Measurements from ENCODE around the gene NANS. TPM values are rescaled to one million over a fixed set of nuclear protein-coding genes. Genes with fewer than 3 reads are reported as not detected.
A peak's percentile ranks its signal among the peaks of the same experiment; 100 is the strongest.
"Not testable (repeated sequence)": the region's sequence is repeated elsewhere in the genome, so short reads cannot be mapped to it uniquely, and the experiment has no call there.

NANS gene
- total RNA-seq, 1 donor from 2014 or later = 26.3 TPM

DNA sequence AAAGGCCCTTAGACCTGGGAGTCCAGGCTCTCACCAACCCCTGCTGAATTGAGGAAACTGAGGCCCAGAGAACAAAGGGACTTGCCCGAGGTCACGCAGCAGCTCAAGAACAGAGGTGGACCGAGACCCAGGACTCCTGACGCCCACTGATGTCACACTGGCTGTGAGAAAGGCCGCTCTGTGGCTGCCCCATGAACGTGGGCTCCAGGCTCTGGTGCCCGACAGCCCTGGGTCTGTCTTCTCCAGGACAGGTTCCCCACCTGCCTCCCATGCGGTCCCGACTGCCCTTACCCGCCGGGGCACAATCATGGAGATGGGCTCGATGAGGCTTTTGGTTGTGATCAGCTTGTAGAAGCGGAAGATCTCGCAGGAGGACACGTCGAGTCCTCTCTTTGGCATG is 71.8 kb downstream of the NANS start:
- DNase-seq (ENCODE audit: low spot score) = no peak
- ATAC-seq = no peak

DNA sequence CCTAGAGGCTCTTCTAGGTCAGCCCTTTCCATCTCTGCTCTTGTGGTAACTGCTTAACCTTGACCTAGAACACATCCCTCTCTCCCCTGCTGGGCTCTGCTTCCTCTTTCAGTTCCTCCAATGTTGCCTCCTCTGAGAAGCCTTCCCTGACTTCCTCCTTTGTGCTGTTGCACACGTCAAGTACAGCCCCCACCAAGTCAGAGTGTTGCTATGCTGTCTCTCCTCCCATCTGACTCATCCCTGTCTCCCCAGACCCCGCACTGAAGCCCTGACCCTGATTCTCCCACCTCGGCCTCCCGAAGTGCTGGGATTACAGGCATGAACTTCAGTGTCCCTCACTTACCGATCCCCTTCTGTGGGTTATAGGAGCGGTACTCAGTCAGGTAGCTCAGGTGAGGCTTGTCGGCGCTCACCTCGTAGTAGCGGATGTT is 72.9 kb downstream of the NANS start:
- no peak for DNase-seq (ENCODE audit: low spot score)

DNA sequence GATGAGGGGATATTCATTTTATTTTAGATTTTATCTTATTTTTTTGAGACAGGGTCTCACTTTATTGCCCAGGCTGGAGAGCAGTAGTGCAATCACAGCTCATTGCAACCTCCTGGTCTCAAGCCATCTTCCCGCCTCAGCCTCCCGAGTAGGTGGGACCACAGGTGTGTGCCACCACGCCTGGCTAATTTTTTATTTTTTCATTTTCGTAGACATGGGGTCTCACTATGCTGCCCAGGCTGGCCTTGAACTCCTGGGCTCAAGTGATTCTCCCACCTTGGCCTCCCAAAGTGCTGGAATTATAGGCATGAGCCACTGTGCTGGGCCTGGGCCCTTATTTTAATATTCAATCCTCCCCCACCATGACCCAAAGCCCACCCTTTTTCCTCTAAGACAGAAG is 73.5 kb downstream of the NANS start:
- not testable (repeated sequence) for ATAC-seq; DNase-seq (ENCODE audit: low spot score)

More for the DNA sequence above, 72.9 kb downstream of the NANS start:
- ATAC-seq = peak; percentile 58

DNA sequence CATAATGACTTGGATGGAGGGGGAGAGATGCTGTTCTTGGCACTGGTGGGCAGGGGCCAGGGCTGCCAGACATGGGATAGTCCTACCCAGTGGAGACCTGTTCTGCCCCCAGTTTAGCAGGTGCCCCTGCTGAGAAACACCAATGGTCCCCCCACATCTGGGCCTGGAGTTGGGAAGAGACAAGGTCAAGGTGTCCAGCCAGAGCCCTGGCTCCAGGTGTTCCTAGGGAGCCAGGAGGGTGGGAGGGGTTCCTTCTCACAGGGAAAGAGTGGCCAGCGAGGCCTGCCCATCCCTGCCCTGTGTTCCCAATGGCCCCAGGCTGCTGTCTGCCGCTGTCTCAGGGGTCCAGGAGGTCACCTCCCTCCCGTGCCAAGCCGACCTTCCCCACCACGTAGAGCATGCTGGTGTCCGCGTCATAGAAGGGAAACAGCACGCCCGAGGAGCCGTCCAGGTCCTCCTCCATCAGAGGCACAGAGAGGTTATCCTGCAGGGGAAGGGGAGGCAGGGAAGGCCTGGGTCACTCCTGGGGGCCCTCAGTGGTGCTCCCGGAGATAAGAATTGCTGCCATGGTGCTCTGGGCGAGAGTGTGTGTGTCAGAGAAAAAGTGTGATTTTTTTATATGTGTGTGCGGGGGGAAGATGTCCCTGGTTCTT is 74.2 kb downstream of the NANS start:
- DNase-seq (ENCODE audit: low spot score) = no peak
- ATAC-seq = no peak

DNA sequence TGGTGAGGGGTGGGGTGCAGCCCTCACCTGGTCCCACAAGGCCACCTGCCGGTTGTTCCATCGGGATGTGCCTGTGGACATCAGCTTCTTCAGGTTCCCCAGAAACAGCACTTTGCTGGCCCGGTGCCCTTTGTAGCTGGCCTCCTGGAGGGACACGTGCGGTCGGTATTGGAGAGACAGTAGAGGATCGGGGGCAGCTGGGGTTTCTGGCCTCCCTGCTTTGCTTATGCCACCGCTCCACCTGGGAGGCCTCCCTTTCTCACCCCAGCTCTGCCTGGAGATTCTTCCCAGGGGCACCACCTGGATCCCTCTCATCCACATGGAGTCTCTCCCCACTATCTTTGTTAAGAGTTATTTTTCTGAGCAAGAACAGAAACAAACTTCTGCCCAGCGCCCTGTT is 75.6 kb downstream of the NANS start:
- ATAC-seq (no peak), DNase-seq (ENCODE audit: low spot score) (no peak)

Other genes starting within 250 kb of the NANS start
- gene FOXE1, start 203.5 kb upstream of the NANS start, total RNA-seq = not detected
- gene TRMO, start 134.2 kb upstream of the NANS start, total RNA-seq = 5.1 TPM
- 0.33 TPM for gene HEMGN, start 118.6 kb upstream of the NANS start, total RNA-seq
- 29.0 TPM for gene ANP32B, start 73.4 kb upstream of the NANS start, total RNA-seq
- 37.2 TPM for gene TRIM14, start 62.5 kb downstream of the NANS start, total RNA-seq
- 3.7 TPM for gene CORO2A, start 135.9 kb downstream of the NANS start, total RNA-seq
- gene TBC1D2, start 198.9 kb downstream of the NANS start, total RNA-seq = 17.4 TPM

Data from left lobe of liver (tissue), 2 donors.